Measurements from ENCODE around the gene CCRL2. TPM values are rescaled to one million over a fixed set of nuclear protein-coding genes. Genes with fewer than 3 reads are reported as not detected.

Gene CCRL2
- total and polyA plus RNA-seq, 9 of the 15 experiments (the other 6 are each of a cell fraction or from before 2014, with no cell fraction given), result 3.4 to 5.7 (median 4.0) TPM

GRCh38 chr3:46400000-46400734 is 6.9 kb upstream of the CCRL2 start (continued):
- TF ChIP-seq ZNF655 (CRISPR knock-in tag; IDR thresholded peaks at IDR 0.05) (no peak), ZNF165 (CRISPR knock-in tag; IDR thresholded peaks at IDR 0.05; ENCODE audit: borderline replicate concordance) (no peak), ZNF639 (CRISPR knock-in tag; conservative IDR thresholded peaks at IDR 0.05 in 1 of 2, IDR thresholded peaks at IDR 0.05 in 1 of 2) (peak in 1 of 2 experiments; percentile 83; a peak in 2 of 4 replicates), NR3C1 (CRISPR knock-in tag; IDR thresholded peaks at IDR 0.05) (no peak), POLR3A (IDR thresholded peaks at IDR 0.05; ENCODE audit: borderline replicate concordance, extremely low read depth, insufficient read depth, insufficient read length) (no peak), ZBTB17 (CRISPR knock-in tag; IDR thresholded peaks at IDR 0.05) (no peak), PREB (CRISPR knock-in tag; IDR thresholded peaks at IDR 0.05) (no peak), KAT2B (IDR thresholded peaks at IDR 0.05; ENCODE audit: low read depth, low read length) (no peak), ZNF778 (CRISPR knock-in tag; IDR thresholded peaks at IDR 0.05) (no peak), PPARD (CRISPR knock-in tag; IDR thresholded peaks at IDR 0.05) (no peak), ARID1B (IDR thresholded peaks at IDR 0.05) (peak; percentile 95), YBX1 (IDR thresholded peaks at IDR 0.05) (no peak), NCOA6 (IDR thresholded peaks at IDR 0.05) (no peak), XRCC5 (IDR thresholded peaks at IDR 0.05; ENCODE audit: low read depth, low read length) (no peak), ATF3 (IDR thresholded peaks at IDR 0.05) (peak; percentile 79), ATF3 (CRISPR knock-in tag; conservative IDR thresholded peaks at IDR 0.05) (0 out of 2 replicates have a peak, but pooled peaks have one; percentile 56), ZNF398 (CRISPR knock-in tag; IDR thresholded peaks at IDR 0.05) (no peak), CTCF (IDR thresholded peaks at IDR 0.05 in 2 of 3, conservative IDR thresholded peaks at IDR 0.05 in 1 of 3; ENCODE audit: insufficient read depth in 2 of 3, low read depth in 1 of 3, low read length in 3 of 3) (no peak)
